DOHH2 (cell line): Measurements from ENCODE around the gene IGFALS.

Experiments
- EZH2phosphoT487 ChIP-seq: fragments of 200-600 bp; sonication (generic); IDR thresholded peaks from 2 replicates; pipeline ENCODE4 v1.6.1; 2017; ENCODE audit warnings: borderline replicate concordance, mild to moderate bottlenecking, antibody characterized with exemption, low read length, moderate library complexity, mixed read lengths
- TF ChIP-seq, protein P1 (sequence below): fragments of 200-600 bp; sonication (generic); IDR thresholded peaks from one replicate; pipeline ENCODE4 v1.5.1; 2014; ENCODE audit warnings: antibody characterized with exemption, mild to moderate bottlenecking, low read depth, low read length; ENCODE audit not compliant: poor library complexity, severe bottlenecking

- TF ChIP-seq, protein P1, sequence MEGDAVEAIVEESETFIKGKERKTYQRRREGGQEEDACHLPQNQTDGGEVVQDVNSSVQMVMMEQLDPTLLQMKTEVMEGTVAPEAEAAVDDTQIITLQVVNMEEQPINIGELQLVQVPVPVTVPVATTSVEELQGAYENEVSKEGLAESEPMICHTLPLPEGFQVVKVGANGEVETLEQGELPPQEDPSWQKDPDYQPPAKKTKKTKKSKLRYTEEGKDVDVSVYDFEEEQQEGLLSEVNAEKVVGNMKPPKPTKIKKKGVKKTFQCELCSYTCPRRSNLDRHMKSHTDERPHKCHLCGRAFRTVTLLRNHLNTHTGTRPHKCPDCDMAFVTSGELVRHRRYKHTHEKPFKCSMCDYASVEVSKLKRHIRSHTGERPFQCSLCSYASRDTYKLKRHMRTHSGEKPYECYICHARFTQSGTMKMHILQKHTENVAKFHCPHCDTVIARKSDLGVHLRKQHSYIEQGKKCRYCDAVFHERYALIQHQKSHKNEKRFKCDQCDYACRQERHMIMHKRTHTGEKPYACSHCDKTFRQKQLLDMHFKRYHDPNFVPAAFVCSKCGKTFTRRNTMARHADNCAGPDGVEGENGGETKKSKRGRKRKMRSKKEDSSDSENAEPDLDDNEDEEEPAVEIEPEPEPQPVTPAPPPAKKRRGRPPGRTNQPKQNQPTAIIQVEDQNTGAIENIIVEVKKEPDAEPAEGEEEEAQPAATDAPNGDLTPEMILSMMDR, result no peak
- TF ChIP-seq EZH2phosphoT487, result no peak
Observed at GRCh38 chr16:1821861-1822611, 28.5 kb upstream of the IGFALS start.
